ENCODE results near the gene USP31.
A peak's percentile ranks its signal among the peaks of the same experiment; 100 is the strongest.

Gene USP31

GRCh38 chr16:23160574-23160973, 11.3 kb upstream of the USP31 start:
- peak; percentile 2 for DNase-seq (ENCODE audit: low read depth)
- no peak for TF ChIP-seq CTCF (conservative IDR thresholded peaks at IDR 0.05; ENCODE audit: control insufficient read depth, insufficient read depth, low read depth, low read length)
- H3K4me3 ChIP-seq (ENCODE audit: control insufficient read depth, low read depth, low read length) = no peak overlapping the region

DNA sequence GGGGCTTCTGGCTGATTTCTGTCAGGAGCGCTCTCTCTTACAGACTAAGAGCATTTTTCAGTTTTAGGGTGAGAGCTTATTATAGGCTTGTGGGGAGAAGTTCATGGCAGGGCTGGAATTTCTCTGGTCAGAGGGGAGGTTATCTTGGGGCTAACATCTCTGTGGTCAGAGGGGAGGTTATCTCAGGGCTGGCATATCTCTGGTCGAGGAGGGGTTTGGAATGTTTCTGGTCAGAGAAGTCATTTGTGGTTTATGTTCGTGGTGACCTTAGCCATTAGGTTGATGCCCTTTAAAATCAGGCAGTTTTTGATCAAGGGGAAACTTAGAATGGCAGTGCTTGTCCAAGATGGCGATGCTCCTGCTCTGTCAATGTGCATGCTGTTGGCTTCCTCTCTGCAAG, 10.8 kb upstream of the USP31 start:
- no peak for DNase-seq (ENCODE audit: low read depth)
- no peak for TF ChIP-seq CTCF (conservative IDR thresholded peaks at IDR 0.05; ENCODE audit: control insufficient read depth, insufficient read depth, low read depth, low read length)

DNA sequence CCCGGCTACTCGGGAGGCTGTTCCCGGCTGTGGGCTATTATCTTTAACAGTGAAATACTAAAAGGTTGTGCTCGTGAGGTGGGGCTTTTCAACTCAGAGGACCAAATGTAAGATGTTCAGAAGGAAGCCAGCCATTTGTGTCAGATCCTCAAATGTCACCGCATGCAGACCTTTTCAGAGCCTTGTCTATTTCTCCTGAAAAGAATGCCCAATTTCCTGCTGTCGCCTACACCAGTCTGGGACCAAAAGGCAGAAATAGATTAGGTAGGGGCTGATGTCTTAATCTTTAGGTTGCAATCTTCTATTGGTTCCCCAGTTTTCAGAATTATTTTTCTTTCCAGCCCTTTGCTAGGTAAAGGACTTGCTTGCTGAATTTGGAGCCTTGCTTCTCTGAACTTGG, 8.9 kb upstream of the USP31 start:
- no peak for TF ChIP-seq CTCF (conservative IDR thresholded peaks at IDR 0.05; ENCODE audit: control insufficient read depth, insufficient read depth, low read depth, low read length)
- DNase-seq (ENCODE audit: low read depth) = no peak
- H3K4me3 ChIP-seq (ENCODE audit: control insufficient read depth, low read depth, low read length) = no peak overlapping the region

More for the DNA sequence above, 10.8 kb upstream of the USP31 start:
- no peak overlapping the region for H3K4me3 ChIP-seq (ENCODE audit: control insufficient read depth, low read depth, low read length)

DNA sequence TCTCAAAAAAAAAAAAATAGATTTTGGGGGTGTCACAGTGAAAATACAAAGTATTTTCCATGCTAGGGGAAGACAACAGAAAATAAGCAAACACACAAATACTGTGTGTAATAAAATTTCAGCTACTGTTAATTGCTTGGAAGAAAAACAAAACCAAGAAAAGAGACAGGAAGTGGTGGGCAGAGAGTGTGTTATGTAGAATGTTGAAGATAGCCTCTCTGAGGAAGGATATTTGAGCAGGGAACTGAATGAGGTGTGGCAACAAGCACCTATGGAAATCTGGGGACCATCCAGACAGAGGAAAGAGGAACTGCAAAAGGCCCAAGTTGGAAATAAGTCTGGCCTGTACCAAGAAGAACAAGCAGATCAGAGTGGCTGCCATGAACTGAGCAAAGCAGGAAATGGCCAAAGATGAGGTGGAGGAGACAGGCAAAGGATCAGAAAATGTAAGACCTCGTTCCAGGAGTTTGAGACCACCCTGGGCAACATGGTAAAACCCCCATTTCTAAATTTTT, 7.8 kb upstream of the USP31 start:
- DNase-seq (ENCODE audit: low read depth) = no peak
- H3K4me3 ChIP-seq (ENCODE audit: control insufficient read depth, low read depth, low read length) = no peak overlapping the region

GRCh38 chr16:23156110-23156509, 6.9 kb upstream of the USP31 start:
- TF ChIP-seq CTCF (conservative IDR thresholded peaks at IDR 0.05; ENCODE audit: control insufficient read depth, insufficient read depth, low read depth, low read length) = no peak
- DNase-seq (ENCODE audit: low read depth) = no peak
- H3K4me3 ChIP-seq (ENCODE audit: control insufficient read depth, low read depth, low read length) = no peak overlapping the region

More for the DNA sequence above, 7.8 kb upstream of the USP31 start:
- TF ChIP-seq CTCF (conservative IDR thresholded peaks at IDR 0.05; ENCODE audit: control insufficient read depth, insufficient read depth, low read depth, low read length) = no peak

GRCh38 chr16:23155445-23156049, 6.3 kb upstream of the USP31 start:
- TF ChIP-seq CTCF (conservative IDR thresholded peaks at IDR 0.05; ENCODE audit: control insufficient read depth, insufficient read depth, low read depth, low read length) = peak; percentile 49
- H3K4me3 ChIP-seq (ENCODE audit: control insufficient read depth, low read depth, low read length) = no peak overlapping the region
- peak; percentile 22 for DNase-seq (ENCODE audit: low read depth)

Data from fibroblast of mammary gland (primary cell).